DOHH2 (cell line): ENCODE results near the gene BMERB1.

ENCODE experiments used
- CTCF ChIP-seq: fragments of 200-600 bp; sonication (generic); IDR thresholded peaks from one replicate; pipeline ENCODE4 v1.5.1; 2014; ENCODE audit warnings: antibody characterized with exemption, mild to moderate bottlenecking, low read depth, low read length; ENCODE audit not compliant: poor library complexity, severe bottlenecking
- EZH2phosphoT487 ChIP-seq: fragments of 200-600 bp; sonication (generic); IDR thresholded peaks from 2 replicates; pipeline ENCODE4 v1.6.1; 2017; ENCODE audit warnings: borderline replicate concordance, mild to moderate bottlenecking, antibody characterized with exemption, low read length, moderate library complexity, mixed read lengths

- TF ChIP-seq CTCF (no peak), EZH2phosphoT487 (no peak)
Measured at GRCh38 chr16:15415511-15415985, 18.8 kb upstream of the BMERB1 start.
